Type B pancreatic cell (in vitro differentiated cells): ENCODE results near the gene NCCRP1. TPM values are rescaled to one million over a fixed set of nuclear protein-coding genes. Genes with fewer than 3 reads are reported as not detected.
A peak's percentile ranks its signal among the peaks of the same experiment; 100 is the strongest.

Experiments
- DNase-seq: peaks from one replicate; pipeline ENCODE4 v3.0.0; 2021; ENCODE audit warnings: mixed read lengths; ENCODE audit not compliant: unreplicated experiment; ENCODE audit errors: extremely low spot score
- H3K27ac Mint-ChIP-seq: 2 replicates; pipeline ENCODE4 v1.8.0; 2021; ENCODE audit warnings: mild to moderate bottlenecking, mixed read lengths
- H3K27me3 Mint-ChIP-seq: 2 replicates; pipeline ENCODE4 v1.8.0; 2021; ENCODE audit warnings: mixed read lengths
- H3K36me3 Mint-ChIP-seq: 2 replicates; pipeline ENCODE4 v1.8.0; 2021; ENCODE audit warnings: mixed read lengths
- H3K4me1 Mint-ChIP-seq: one replicate; pipeline ENCODE4 v1.8.0; 2021; ENCODE audit warnings: mixed read lengths; ENCODE audit not compliant: unreplicated experiment
- H3K4me3 Mint-ChIP-seq: 2 replicates; pipeline ENCODE4 v1.8.0; 2021; ENCODE audit warnings: mild to moderate bottlenecking, mixed read lengths
- H3K9me3 Mint-ChIP-seq: 2 replicates; pipeline ENCODE4 v1.8.0; 2021; ENCODE audit warnings: mixed read lengths
- CTCF ChIP-seq: fragments of 200-600 bp; sonication (generic); conservative IDR thresholded peaks from 2 replicates; pipeline ENCODE4 v1.5.0; 2021; ENCODE audit warnings: antibody characterized with exemption, mild to moderate bottlenecking
- total RNA-seq: library from RNA; stranded (reverse); gene quantifications from 2 replicates; pipeline ENCODE4 v1.2.1, GENCODE V29; 2021; ENCODE audit warnings: low replicate concordance

Gene NCCRP1
- total RNA-seq, 1 donor from 2014 or later: 19.0 TPM

- Mint-ChIP-seq H3K27ac (peak overlapping the region; percentile 70), H3K9me3 (peaks cover 4% of the 10 kb centered on the region), H3K36me3 (peaks cover 4% of the 10 kb centered on the region), H3K4me3 (peak overlapping the region; percentile 37), H3K27me3 (no peaks in the 10 kb centered on the region), H3K4me1 (peaks cover 16% of the 10 kb centered on the region)
- DNase-seq: no peak
- TF ChIP-seq CTCF: peak; percentile 21
Measured at GRCh38 chr19:39187552-39187943, 9.2 kb upstream of the NCCRP1 start.

GRCh38 chr19:39188960-39189359 is 7.8 kb upstream of the NCCRP1 start:
- Mint-ChIP-seq H3K9me3 (peaks cover 4% of the 10 kb centered on the region), H3K27me3 (peaks cover 5% of the 10 kb centered on the region), H3K4me3 (no peak overlapping the region), H3K27ac (peak overlapping the region; percentile 44), H3K4me1 (peaks cover 21% of the 10 kb centered on the region), H3K36me3 (no peaks in the 10 kb centered on the region)
- no peak for TF ChIP-seq CTCF
- DNase-seq: no peak

GRCh38 chr19:39190768-39191167 is 6.0 kb upstream of the NCCRP1 start:
- no peak overlapping the region for H3K4me3 Mint-ChIP-seq
- DNase-seq: no peak
- no peak overlapping the region for H3K27ac Mint-ChIP-seq
- H3K4me1 Mint-ChIP-seq: peaks cover 31% of the 10 kb centered on the region
- H3K9me3 Mint-ChIP-seq: peaks cover 4% of the 10 kb centered on the region
- H3K27me3 Mint-ChIP-seq: peaks cover 16% of the 10 kb centered on the region
- H3K36me3 Mint-ChIP-seq: no peaks in the 10 kb centered on the region
- TF ChIP-seq CTCF: no peak

- H3K27ac Mint-ChIP-seq: no peak overlapping the region
- no peaks in the 10 kb centered on the region for H3K36me3 Mint-ChIP-seq
- peaks cover 34% of the 10 kb centered on the region for H3K4me1 Mint-ChIP-seq
- no peak for DNase-seq
- no peaks in the 10 kb centered on the region for H3K9me3 Mint-ChIP-seq
- no peak for TF ChIP-seq CTCF
- no peak overlapping the region for H3K4me3 Mint-ChIP-seq
- H3K27me3 Mint-ChIP-seq: peaks cover 31% of the 10 kb centered on the region
Measured at GRCh38 chr19:39192846-39193245, 3.9 kb upstream of the NCCRP1 start.

- Mint-ChIP-seq H3K4me3 (peak overlapping the region; percentile 12), H3K9me3 (no peaks in the 10 kb centered on the region), H3K27ac (peak overlapping the region; percentile 75), H3K27me3 (peaks cover 41% of the 10 kb centered on the region), H3K36me3 (no peaks in the 10 kb centered on the region), H3K4me1 (peaks cover 31% of the 10 kb centered on the region)
- no peak for TF ChIP-seq CTCF
- no peak for DNase-seq
Measured at GRCh38 chr19:39193803-39194202, 3.0 kb upstream of the NCCRP1 start.
